Gastroesophageal sphincter (tissue), 4 donors: Measurements from ENCODE around the gene MCF2. TPM values are rescaled to one million over a fixed set of nuclear protein-coding genes. Genes with fewer than 3 reads are reported as not detected.

ENCODE experiments used
- ATAC-seq: fragments of 150-250 bp; one replicate; pipeline ENCODE4 v1.9.1; 2016; ENCODE audit warnings: mild to moderate bottlenecking, moderate library complexity
- H3K27ac ChIP-seq, 4 donors: fragments of 200-600 bp; sonication (generic) in 3 of 4; 1 replicate in 3 of 4; 2 replicates in 1 of 4; pipeline ENCODE4 v1.5.1; 2016 to 2019
- H3K27me3 ChIP-seq: fragments of 200-600 bp; sonication (generic); one replicate; pipeline ENCODE4 v1.5.1; 2019
- H3K36me3 ChIP-seq, 2 donors: fragments of 200-600 bp; sonication (generic); one replicate each; pipeline ENCODE4 v1.5.1; 2019; ENCODE audit warnings: control low read depth in 1 of 2
- H3K4me1 ChIP-seq, 3 donors: fragments of 200-600 bp; sonication (generic); 1 replicate in 2 of 3; 2 replicates in 1 of 3; pipeline ENCODE4 v1.5.1; 2016 to 2019; ENCODE audit warnings: control low read depth in 2 of 3
- H3K4me3 ChIP-seq, 2 donors: fragments of 200-600 bp; sonication (generic); one replicate each; pipeline ENCODE4 v1.5.1; 2019; ENCODE audit warnings: mild to moderate bottlenecking in 1 of 2, moderate library complexity in 1 of 2
- H3K9me3 ChIP-seq, 3 donors: fragments of 200-600 bp; sonication (generic); one replicate each; pipeline ENCODE4 v1.5.1; 2017 to 2019; ENCODE audit warnings: control low read depth in 2 of 3
- EP300 ChIP-seq: sonication (generic); formaldehyde crosslinking; IDR thresholded peaks from one replicate; pipeline ENCODE4 v1.6.1; 2017; ENCODE audit warnings: antibody characterized with exemption, mild to moderate bottlenecking
- POLR2A ChIP-seq, 2 donors: fragments of 450-650 bp; IDR thresholded peaks; one replicate each; pipeline ENCODE4 v1.6.1; 2017; ENCODE audit warnings: antibody characterized with exemption in 2 of 2, mild to moderate bottlenecking in 2 of 2, moderate library complexity in 1 of 2
- POLR2AphosphoS5 ChIP-seq: sonication (generic); formaldehyde crosslinking; IDR thresholded peaks from one replicate; pipeline ENCODE4 v1.6.1; 2017; ENCODE audit warnings: antibody characterized with exemption
- WGBS, 2 donors: methylation state at CpG; one replicate each; pipeline ENCODE4 v1.1.5; 2018; ENCODE audit warnings: low coverage in 1 of 2; 5-methylcytosine and 5-hydroxymethylcytosine counted together
- total RNA-seq, 4 donors: library from RNA; depleted of rRNA; stranded (reverse); fragments of >200 nt; gene quantifications; one replicate each; pipeline ENCODE4 v1.1.0, GENCODE V29; 2016
- TF ChIP-seq, protein P1 (sequence below), 4 experiments: fragments of 200-600 bp in 2 of 4; fragments of 450-650 bp in 2 of 4; sonication (generic) in 1 of 4; IDR thresholded peaks; one replicate each; pipeline ENCODE4 v1.5.1; 2017 to 2019; ENCODE audit warnings: antibody characterized with exemption in 4 of 4, mild to moderate bottlenecking in 2 of 4, moderate library complexity in 2 of 4

MCF2 gene
- total RNA-seq, 4 donors from 2014 or later = 0.40 to 1.1 TPM; not detected in 2

DNA sequence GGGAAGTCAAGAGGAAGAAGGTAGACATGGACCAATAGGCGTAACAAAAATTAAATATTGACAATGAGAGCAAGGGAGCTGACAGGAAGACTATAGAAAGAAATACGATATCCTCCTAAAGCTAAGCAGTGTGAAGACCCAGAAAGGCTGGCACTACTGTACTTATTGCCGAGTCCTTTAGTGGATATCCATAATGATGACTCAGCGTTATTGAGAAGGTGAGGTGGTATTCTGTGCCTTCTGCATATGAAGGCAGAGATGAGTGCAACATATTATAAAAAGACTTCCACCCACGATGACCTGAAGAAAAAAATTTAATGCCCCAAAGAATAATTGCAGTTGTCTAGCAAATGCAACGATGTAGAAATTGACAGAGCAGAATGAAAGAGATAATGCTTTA lies 13.0 kb upstream of the MCF2 start:
- TF ChIP-seq POLR2AphosphoS5 (no peak), EP300 (no peak), POLR2A (IDR thresholded peaks at IDR 0.05) (no peak)
- TF ChIP-seq, protein P1, sequence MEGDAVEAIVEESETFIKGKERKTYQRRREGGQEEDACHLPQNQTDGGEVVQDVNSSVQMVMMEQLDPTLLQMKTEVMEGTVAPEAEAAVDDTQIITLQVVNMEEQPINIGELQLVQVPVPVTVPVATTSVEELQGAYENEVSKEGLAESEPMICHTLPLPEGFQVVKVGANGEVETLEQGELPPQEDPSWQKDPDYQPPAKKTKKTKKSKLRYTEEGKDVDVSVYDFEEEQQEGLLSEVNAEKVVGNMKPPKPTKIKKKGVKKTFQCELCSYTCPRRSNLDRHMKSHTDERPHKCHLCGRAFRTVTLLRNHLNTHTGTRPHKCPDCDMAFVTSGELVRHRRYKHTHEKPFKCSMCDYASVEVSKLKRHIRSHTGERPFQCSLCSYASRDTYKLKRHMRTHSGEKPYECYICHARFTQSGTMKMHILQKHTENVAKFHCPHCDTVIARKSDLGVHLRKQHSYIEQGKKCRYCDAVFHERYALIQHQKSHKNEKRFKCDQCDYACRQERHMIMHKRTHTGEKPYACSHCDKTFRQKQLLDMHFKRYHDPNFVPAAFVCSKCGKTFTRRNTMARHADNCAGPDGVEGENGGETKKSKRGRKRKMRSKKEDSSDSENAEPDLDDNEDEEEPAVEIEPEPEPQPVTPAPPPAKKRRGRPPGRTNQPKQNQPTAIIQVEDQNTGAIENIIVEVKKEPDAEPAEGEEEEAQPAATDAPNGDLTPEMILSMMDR (IDR thresholded peaks at IDR 0.05) = no peak
- WGBS, 2 donors = 80 to 89% methylated on average over 1 to 6 of the region's 6 CpGs

GRCh38 chrX:139720136-139720535 lies 12.2 kb upstream of the MCF2 start:
- H3K36me3 ChIP-seq = no peaks in the 10 kb centered on the region
- no peaks in the 10 kb centered on the region for H3K27me3 ChIP-seq
- H3K9me3 ChIP-seq = no peaks in the 10 kb centered on the region
- H3K4me3 ChIP-seq = no peak overlapping the region
- H3K27ac ChIP-seq = no peak overlapping the region
- no peak for ATAC-seq
- no peak for TF ChIP-seq POLR2AphosphoS5
- no peak for TF ChIP-seq EP300
- TF ChIP-seq, protein P1 (IDR thresholded peaks at IDR 0.05) = no peak
- no peak for TF ChIP-seq POLR2A (IDR thresholded peaks at IDR 0.05)
- H3K4me1 ChIP-seq = no peaks in the 10 kb centered on the region
- 54% methylated on average over 2 of the region's 5 CpGs; no CpG with 5 or more reads in 1 of the 2 donors for WGBS, 2 donors

More for the DNA sequence above, 13.0 kb upstream of the MCF2 start:
- H3K4me1 ChIP-seq = no peaks in the 10 kb centered on the region
- no peaks in the 10 kb centered on the region for H3K36me3 ChIP-seq
- no peak overlapping the region for H3K27ac ChIP-seq
- no peak overlapping the region for H3K4me3 ChIP-seq
- H3K27me3 ChIP-seq = no peaks in the 10 kb centered on the region
- ATAC-seq = no peak
- H3K9me3 ChIP-seq = no peaks in the 10 kb centered on the region

DNA sequence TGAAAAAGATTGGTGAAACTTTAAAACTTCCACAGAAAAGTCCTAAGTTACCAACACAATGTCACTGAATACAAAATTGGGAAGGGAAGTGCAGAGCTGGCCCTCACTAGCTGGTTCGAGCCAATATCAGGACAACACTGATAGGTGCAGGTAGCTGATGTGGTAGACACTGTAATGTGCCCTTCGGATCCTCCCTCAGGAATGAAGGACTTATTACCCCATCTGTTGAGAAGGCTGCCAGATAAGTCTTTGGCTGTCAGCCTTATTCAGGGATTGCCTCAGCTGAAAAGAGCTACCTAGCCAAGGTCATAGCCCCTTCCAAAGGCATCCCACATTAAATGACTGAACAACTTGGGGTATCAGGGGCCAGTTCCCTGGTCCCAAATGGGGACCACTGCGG lies 5.3 kb downstream of the MCF2 start:
- H3K4me3 ChIP-seq = no peak overlapping the region
- ATAC-seq = no peak
- H3K9me3 ChIP-seq = no peaks in the 10 kb centered on the region
- H3K27me3 ChIP-seq = no peaks in the 10 kb centered on the region
- H3K27ac ChIP-seq = no peak overlapping the region
- TF ChIP-seq EP300 (no peak), POLR2AphosphoS5 (no peak), POLR2A (IDR thresholded peaks at IDR 0.05) (no peak)
- TF ChIP-seq, protein P1 (IDR thresholded peaks at IDR 0.05) = no peak
- no peaks in the 10 kb centered on the region for H3K36me3 ChIP-seq
- 100% methylated on average over 1 of the region's 3 CpGs for WGBS, 2 donors
- no peaks in the 10 kb centered on the region for H3K4me1 ChIP-seq

- Histone ChIP-seq H3K4me3 (peak overlapping the region in 1 of 2 donors; percentile 44), H3K36me3 (no peaks in the 10 kb centered on the region), H3K27ac (no peak overlapping the region), H3K27me3 (peaks cover 17% of the 10 kb centered on the region), H3K4me1 (peaks cover 0 to 11% (median 0%) of the 10 kb centered on the region in 3 donors), H3K9me3 (no peaks in the 10 kb centered on the region)
- TF ChIP-seq POLR2AphosphoS5 (no peak), POLR2A (IDR thresholded peaks at IDR 0.05) (no peak), EP300 (no peak)
- TF ChIP-seq, protein P1 (IDR thresholded peaks at IDR 0.05) = no peak
- ATAC-seq = no peak
- 18 to 45% methylated on average over 4 to 5 of the region's 8 CpGs for WGBS, 2 donors
These were observed 15.1 kb downstream of the MCF2 start for GRCh38 chrX:139692908-139693307.

- H3K27me3 ChIP-seq = peaks cover 17% of the 10 kb centered on the region
- TF ChIP-seq, protein P1 (IDR thresholded peaks at IDR 0.05) = no peak
- TF ChIP-seq POLR2AphosphoS5 (no peak), EP300 (no peak), POLR2A (IDR thresholded peaks at IDR 0.05) (no peak)
- H3K9me3 ChIP-seq = no peaks in the 10 kb centered on the region
- H3K27ac ChIP-seq = no peak overlapping the region
- no peak for ATAC-seq
- peak overlapping the region in 1 of 2 donors; percentile 44 for H3K4me3 ChIP-seq
- no CpG with 5 or more reads among the region's 11 CpGs for WGBS, 2 donors
- H3K4me1 ChIP-seq = peaks cover 0 to 11% (median 0%) of the 10 kb centered on the region in 3 donors
- H3K36me3 ChIP-seq = no peaks in the 10 kb centered on the region
These were observed 15.5 kb downstream of the MCF2 start for GRCh38 chrX:139692506-139692849.
